ENCODE results near the gene SAMD15.
A peak's percentile ranks its signal among the peaks of the same experiment; 100 is the strongest.
"Not testable (repeated sequence)": the region's sequence is repeated elsewhere in the genome, so short reads cannot be mapped to it uniquely, and the experiment has no call there.

The SAMD15 gene

DNA sequence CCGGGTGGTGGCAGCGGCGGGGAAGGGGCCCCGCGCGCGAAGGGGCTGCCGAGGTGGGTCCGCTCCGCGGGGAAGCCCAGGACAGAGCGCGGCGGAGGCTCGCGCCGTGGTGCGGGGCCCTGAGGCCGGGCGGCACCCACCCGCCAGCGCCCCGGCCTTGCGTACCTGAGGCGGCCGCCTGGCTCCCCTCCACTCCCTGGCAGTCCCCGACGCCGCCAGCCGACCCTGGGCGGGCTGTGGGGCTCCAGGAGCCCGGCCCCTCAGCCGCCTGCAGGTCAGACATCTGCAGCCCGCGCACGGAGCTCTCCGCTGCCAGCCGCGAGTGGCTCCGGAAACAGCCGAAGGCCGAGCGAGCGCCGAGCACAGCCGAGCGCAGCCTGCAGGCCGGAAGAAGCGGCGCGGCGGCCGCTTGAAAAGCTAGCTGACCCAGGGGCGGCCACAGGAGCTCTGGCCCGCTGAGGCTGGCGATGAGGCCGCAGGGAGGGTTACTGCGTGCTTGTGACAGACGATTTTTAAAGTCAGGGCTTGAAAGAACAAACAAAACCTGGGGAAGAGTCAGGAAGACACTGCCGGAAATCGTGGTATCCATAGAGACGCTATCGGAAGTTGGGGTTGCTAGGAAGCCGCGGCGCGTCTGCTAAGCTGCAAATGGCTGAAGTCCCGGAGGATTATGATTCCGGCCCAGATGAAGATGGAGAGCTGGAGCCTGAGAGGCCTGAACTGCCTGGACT lies at the start of gene SAMD15, which contains the start of gene TMED8:
Gene SAMD15 (plus strand): TSS at position 609 of the 731 bp plus-strand sequence. CDS start 40 bp downstream, at position 649.
Gene TMED8 (minus strand): TSS at position 324 of the 731 bp plus-strand sequence. CDS start 41 bp downstream, at position 283.
- DNase-seq, result peak; percentile 49

- DNase-seq, result no peak
Observed at GRCh38 chr14:77329872-77330271, 47.3 kb upstream of the SAMD15 start.

DNA sequence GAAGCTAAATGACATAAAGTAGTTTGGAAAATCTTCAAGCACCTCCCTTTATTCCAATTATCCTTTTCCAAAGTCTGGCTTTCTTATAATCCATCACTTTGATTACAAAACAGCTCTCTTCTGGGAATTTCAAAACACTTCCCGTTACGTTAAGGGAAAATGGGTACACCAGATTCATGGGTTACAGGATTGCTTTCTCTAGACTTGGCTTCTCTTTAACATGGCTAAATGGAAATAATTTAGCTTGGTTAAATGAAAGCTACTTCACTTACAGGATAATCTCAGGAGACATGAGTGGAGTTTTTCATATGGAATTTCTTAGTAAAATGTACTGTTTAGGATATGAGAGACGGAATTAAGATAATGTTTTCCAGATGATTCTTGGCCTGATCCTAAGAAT lies 41.6 kb upstream of the SAMD15 start:
- no peak for DNase-seq

DNA sequence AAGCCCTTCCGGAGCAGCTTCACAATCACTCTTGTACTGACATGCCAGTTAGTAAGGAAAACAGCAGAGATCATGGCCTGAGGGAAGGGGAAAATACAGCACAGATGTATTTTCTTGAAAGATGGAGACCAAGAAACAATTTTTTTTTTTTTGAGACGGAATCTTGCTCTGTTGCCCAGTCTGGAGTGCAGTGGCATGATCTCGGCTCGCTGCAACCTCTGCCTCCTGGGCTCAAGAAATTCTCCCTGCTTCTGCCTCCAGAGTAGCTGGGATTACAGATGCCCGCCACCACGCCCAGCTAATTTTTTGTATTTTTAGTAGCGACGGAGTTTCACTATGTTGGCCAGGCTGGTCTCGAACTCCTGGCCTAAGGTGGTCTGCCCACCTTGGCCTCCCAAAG lies 39.9 kb upstream of the SAMD15 start:
- not testable (repeated sequence) for DNase-seq

GRCh38 chr14:77337880-77338279 lies 39.3 kb upstream of the SAMD15 start:
- no peak for DNase-seq

GRCh38 chr14:77338302-77338701 lies 38.9 kb upstream of the SAMD15 start:
- DNase-seq, result no peak

GRCh38 chr14:77339407-77339806 lies 37.8 kb upstream of the SAMD15 start:
- no peak for DNase-seq

- DNase-seq, result no peak
Observed at GRCh38 chr14:77340389-77340788, 36.8 kb upstream of the SAMD15 start.

DNA sequence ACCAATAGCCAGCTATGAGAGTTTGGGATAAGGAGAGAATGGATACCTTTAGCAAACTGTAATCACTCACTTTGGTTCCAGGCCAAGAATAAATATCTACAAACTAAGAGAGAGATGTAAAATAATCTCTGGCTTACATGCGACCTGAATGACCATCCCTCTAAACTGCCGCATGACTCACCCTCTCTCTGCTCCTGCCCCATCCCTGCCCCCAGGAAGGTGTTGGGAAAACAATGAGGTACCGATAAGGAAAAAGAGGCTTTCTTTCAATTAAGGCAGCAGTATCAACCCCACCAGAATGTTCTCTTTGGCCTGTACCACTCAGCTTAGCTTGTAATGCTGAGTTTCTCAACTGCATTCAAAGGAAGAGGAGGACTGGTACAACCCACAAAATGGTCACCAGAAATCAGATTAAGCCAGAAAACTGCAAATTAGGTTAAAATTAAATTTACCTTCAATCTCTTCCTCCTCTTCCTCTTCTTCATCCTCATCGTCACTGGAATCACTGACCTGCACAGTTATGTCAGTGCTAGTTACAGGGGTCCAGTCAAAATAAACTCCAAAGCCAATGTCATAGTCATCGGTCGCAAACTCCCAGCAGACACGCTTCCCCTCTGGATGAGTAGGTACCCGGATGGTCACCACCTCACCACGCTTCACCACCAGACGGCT lies 34.3 kb upstream of the SAMD15 start:
- no peak for DNase-seq

DNA sequence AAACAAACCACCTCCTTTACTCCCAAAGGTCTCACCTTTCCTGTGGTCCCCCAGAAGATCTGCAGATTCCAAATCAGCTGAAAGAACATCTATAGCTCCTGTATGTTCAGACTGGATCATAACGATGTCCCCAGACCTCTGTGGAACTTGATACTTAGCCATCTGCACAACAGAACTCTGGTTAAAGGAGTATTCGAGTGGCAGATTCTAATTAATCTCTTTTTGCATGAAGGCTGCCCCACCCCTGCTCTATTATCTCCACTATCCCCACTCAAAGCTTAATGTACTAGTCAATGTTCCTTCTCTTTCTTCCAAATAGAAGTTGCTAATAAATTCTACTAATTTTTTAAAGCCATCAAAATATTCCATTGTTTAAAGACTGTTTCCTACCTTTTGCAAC lies 33.5 kb upstream of the SAMD15 start:
- DNase-seq, result no peak

DNA sequence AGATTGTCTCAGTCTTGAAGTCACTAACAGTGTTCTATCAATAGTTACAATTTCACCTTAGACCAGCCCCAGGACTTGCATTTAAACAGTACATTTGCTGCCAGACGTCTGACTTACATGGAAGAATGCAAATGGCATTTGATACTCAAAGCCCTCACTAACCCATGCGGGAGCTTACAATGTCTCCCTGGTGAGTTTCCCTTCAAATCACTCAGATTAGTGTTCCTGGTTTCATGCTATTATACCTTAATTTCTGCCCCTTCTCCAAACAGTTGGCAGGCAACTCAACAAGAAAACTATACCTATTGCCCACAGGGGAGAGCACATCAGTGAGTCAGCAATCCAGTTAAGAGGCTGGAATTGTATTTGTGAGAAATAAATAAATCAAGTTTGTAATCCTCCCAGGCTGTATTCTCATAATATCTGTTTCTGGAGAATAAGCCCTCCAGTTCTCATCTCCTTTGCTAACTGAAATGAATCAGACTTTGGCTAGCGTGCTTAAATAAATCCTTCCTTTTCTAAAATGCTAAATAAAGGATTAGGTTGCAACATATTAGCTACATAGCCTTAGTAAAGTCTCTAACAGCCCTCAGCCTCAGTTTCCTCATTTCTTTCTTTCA lies 32.7 kb upstream of the SAMD15 start:
- DNase-seq, result no peak

GRCh38 chr14:77346495-77346894 lies 30.7 kb upstream of the SAMD15 start:
- no peak for DNase-seq

- no peak for DNase-seq
Observed at GRCh38 chr14:77347751-77348150, 29.4 kb upstream of the SAMD15 start.

DNA sequence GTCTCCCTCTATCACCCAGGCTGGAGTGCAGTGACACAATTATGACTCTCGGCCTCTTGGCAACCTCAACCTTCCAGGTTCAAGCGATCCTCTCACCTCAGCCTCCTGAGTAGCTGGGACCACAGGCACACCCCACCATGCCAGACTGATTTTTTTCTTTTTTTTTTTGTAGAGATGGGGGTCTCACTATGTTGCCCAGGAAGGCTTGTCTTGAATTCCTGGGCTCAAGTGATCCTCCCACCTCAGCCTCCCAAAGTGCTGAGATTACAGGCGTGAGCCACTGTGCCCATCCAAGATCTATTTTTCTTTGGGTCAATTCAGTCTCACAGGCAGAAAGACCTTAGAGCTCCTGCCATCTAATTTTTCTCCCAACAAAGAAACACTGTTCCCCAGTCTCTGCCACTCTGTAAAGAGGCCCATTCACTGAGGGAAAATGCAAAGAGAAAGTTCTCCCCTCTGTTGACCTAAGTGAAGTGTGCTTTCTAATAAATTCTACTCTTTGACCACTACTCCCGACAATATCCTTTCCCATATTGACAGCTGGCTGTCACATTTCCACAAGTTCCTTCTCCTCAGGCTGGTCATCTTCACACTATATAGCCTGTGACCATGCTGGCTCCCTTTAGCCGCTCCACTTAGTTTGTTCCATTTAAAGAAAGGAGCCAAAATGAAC lies 23.6 kb upstream of the SAMD15 start:
- no peak for DNase-seq

GRCh38 chr14:77355811-77356210 lies 21.4 kb upstream of the SAMD15 start:
- DNase-seq, result no peak

GRCh38 chr14:77356899-77357298 lies 20.3 kb upstream of the SAMD15 start:
- DNase-seq, result no peak

DNA sequence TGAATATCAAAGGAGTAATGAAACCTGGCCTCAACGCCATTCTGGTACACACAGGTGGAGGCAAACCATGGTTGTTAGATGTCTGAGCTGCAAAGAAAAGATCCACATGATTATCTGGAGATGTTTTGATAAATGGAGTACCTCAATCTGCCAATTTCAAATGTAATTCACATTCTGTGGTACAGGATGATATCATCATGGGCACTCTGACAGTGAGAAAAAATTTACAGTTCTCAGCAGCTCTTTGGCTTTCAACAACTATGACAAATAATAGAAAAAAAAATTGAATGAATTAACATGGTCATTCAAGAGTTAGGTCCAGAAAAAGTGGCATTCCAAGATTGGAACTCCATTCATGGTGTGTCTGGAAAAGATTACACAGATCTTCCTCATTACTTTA lies 17.6 kb upstream of the SAMD15 start:
- no peak for DNase-seq

- DNase-seq, result no peak
Observed at GRCh38 chr14:77364146-77364545, 13.0 kb upstream of the SAMD15 start.

GRCh38 chr14:77369285-77369684 lies 7.9 kb upstream of the SAMD15 start:
- DNase-seq, result no peak

DNA sequence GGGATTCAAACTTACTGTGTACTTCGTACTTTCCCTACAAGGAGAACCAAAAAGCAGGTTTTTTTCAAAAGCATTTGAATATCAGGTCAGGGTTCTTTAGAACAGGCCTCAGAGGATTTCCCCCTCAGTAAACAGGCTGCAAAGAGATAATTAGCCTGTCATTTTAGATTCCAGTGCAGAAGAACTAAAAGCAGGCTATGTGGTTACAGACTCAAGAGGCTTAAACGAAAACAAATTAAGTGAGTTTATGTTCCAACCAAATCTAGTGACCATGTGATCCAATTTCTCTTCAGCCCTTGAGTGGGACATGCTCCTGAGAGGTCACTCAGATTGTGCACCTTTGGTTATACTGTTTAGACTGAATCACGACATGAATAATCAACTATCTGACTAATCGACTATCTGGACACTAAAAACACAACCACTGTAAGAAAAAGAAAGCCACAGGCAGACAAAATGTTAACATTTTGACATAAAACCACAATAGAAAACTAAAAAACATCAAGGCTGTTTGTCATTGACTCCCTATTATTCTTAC lies 4.8 kb upstream of the SAMD15 start:
- no peak for DNase-seq

- no peak for DNase-seq
Observed at GRCh38 chr14:77375164-77375950, 1.8 kb upstream of the SAMD15 start.
